Stomach (tissue), 9 donors: ENCODE measurements around the gene OCRL. TPM values are rescaled to one million over a fixed set of nuclear protein-coding genes. Genes with fewer than 3 reads are reported as not detected.

ENCODE experiments used
- DNase-seq, 2 donors: peaks; one replicate each; pipeline versions ENCODE4 v3.0.0 to v3.0.0-alpha.2; 2013 to 2019
- H3K27ac ChIP-seq, 5 donors: fragments of 200-600 bp in 4 of 5; sonication (generic) in 4 of 5; one replicate each; pipeline ENCODE4 v1.5.1; 2013 to 2019; ENCODE audit warnings: mild to moderate bottlenecking in 1 of 5, moderate library complexity in 1 of 5
- H3K27me3 ChIP-seq, 3 donors: fragments of 200-600 bp; sonication (generic); one replicate each; pipeline ENCODE4 v1.5.1; 2017 to 2019; ENCODE audit warnings: mixed run types in 1 of 3
- H3K36me3 ChIP-seq, 4 donors: fragments of 200-600 bp; sonication (generic); 1 replicate in 3 of 4; 2 replicates in 1 of 4; pipeline ENCODE4 v1.5.1; 2016 to 2019
- H3K4me1 ChIP-seq, 4 donors: fragments of 200-600 bp; sonication (generic); one replicate each; pipeline ENCODE4 v1.5.1; 2016 to 2019
- H3K4me3 ChIP-seq, 4 donors: fragments of 200-600 bp; sonication (generic) in 3 of 4; one replicate each; pipeline ENCODE4 v1.5.1; 2016 to 2019; ENCODE audit warnings: mild to moderate bottlenecking in 1 of 4
- H3K9me3 ChIP-seq, 4 donors: fragments of 200-600 bp; sonication (generic); one replicate each; pipeline ENCODE4 v1.5.1; 2016 to 2019
- CTCF ChIP-seq, 7 experiments: fragments of 450-650 bp in 4 of 7; fragments of 200-600 bp in 3 of 7; sonication (generic) in 3 of 7; IDR thresholded peaks; one replicate each; pipeline ENCODE4 v1.5.1; 2016 to 2019; ENCODE audit warnings: antibody characterized with exemption in 7 of 7, control low read depth in 2 of 7, mild to moderate bottlenecking in 1 of 7
- EP300 ChIP-seq: sonication (generic); formaldehyde crosslinking; IDR thresholded peaks from one replicate; pipeline ENCODE4 v1.6.1; 2017; ENCODE audit warnings: antibody characterized with exemption
- POLR2A ChIP-seq, 4 donors: fragments of 450-650 bp; IDR thresholded peaks; one replicate each; pipeline ENCODE4 v1.6.1; 2016; ENCODE audit warnings: antibody characterized with exemption in 4 of 4, control low read depth in 2 of 4, mild to moderate bottlenecking in 1 of 4, moderate library complexity in 1 of 4
- POLR2AphosphoS5 ChIP-seq, 3 donors: sonication (generic); formaldehyde crosslinking; IDR thresholded peaks; one replicate each; pipeline ENCODE4 v1.6.1; 2016; ENCODE audit warnings: antibody characterized with exemption in 3 of 3
- WGBS, 5 donors: extraction: QIAGEN DNeasy Blood & Tissue Kit in 3 of 5; methylation state at CpG; one replicate each; pipeline versions ENCODE4 v1.1.5 to v1.1.7; 2013 to 2018; 5-methylcytosine and 5-hydroxymethylcytosine counted together
- intact Hi-C: fragments of 100-400 bp; cut with DNase I; formaldehyde crosslinking; loops from one replicate; pipeline ENCODE4 v1.15.1; 2023; ENCODE audit warnings: low total_unique reads
- polyA plus RNA-seq, 3 donors: library from polyadenylated mRNA; stranded (reverse); fragments of 200-250 nt; gene quantifications; one replicate each; pipeline ENCODE4 v1.2.3, GENCODE V29; 2013
- total RNA-seq, 5 donors: library from RNA; depleted of rRNA; stranded (reverse); fragments of >200 nt; gene quantifications; one replicate each; pipeline versions ENCODE4 v1.1.0 to v1.2.3, GENCODE V29; 2014 to 2016
- donor health status: healthy with polysubstance abuse.
- donor health status: Bipolar disorder and iron deficiency.
- donor health status: healthy.

OCRL gene
- total and polyA plus RNA-seq, 8 donors = 7.9 to 36.2 (median 17.9) TPM

- Histone ChIP-seq H3K27me3 (no peaks in the 10 kb centered on the region), H3K4me1 (peaks cover 0 to 8% (median 0%) of the 10 kb centered on the region in 4 donors), H3K9me3 (no peaks in the 10 kb centered on the region), H3K27ac (peak within 1 kb of the TSS; percentile 77 to 90 (median 86)), H3K36me3 (no peaks in the 10 kb centered on the region), H3K4me3 (peak within 1 kb of the TSS; percentile 66 to 85 (median 70))
- intact Hi-C loops = no loop called here
- peak; percentile 39 to 89 for DNase-seq
- WGBS, 5 donors = 2 to 40% (median 16%) methylated on average over 4 to 54 of the region's 54 CpGs
- TF ChIP-seq POLR2AphosphoS5 (IDR thresholded peaks at IDR 0.05) = no peak
- TF ChIP-seq EP300 = no peak
- TF ChIP-seq CTCF (IDR thresholded peaks at IDR 0.05) = no peak
- TF ChIP-seq POLR2A (IDR thresholded peaks at IDR 0.05) = no peak
Observed at GRCh38 chrX:129523079-129523911, 16.8 kb upstream of the OCRL start, which contains the start of gene SMARCA1. Gene SMARCA1 (minus strand): TSS chrX:129523490. CDS start chrX:129523370, 120 bp downstream.

GRCh38 chrX:129524250-129524850, 15.7 kb upstream of the OCRL start:
- Histone ChIP-seq H3K36me3 (no peaks in the 10 kb centered on the region), H3K4me3 (no peak overlapping the region), H3K27ac (no peak overlapping the region), H3K9me3 (no peaks in the 10 kb centered on the region), H3K27me3 (no peaks in the 10 kb centered on the region), H3K4me1 (peaks cover 0 to 8% (median 0%) of the 10 kb centered on the region in 4 donors)
- intact Hi-C loops = no loop called here
- WGBS, 5 donors = 54 to 83% (median 66%) methylated on average over 3 of the region's 3 CpGs
- TF ChIP-seq CTCF (IDR thresholded peaks at IDR 0.05) (no peak), EP300 (no peak), POLR2AphosphoS5 (IDR thresholded peaks at IDR 0.05) (no peak), POLR2A (IDR thresholded peaks at IDR 0.05) (no peak)
- no peak for DNase-seq

- 11 to 45% (median 29%) methylated on average over 4 of the region's 4 CpGs for WGBS, 5 donors
- Histone ChIP-seq H3K27ac (no peak overlapping the region), H3K9me3 (no peaks in the 10 kb centered on the region), H3K27me3 (no peaks in the 10 kb centered on the region), H3K4me3 (no peak overlapping the region), H3K36me3 (no peaks in the 10 kb centered on the region), H3K4me1 (peaks cover 0 to 8% (median 0%) of the 10 kb centered on the region in 4 donors)
- no peak for DNase-seq
- TF ChIP-seq CTCF (IDR thresholded peaks at IDR 0.05) = no peak
- intact Hi-C loops = no loop called here
Observed at GRCh38 chrX:129525162-129525561, 14.9 kb upstream of the OCRL start.

GRCh38 chrX:129525896-129526295, 14.2 kb upstream of the OCRL start:
- no peak for DNase-seq
- H3K4me1 ChIP-seq = peaks cover 0 to 8% (median 0%) of the 10 kb centered on the region in 4 donors
- TF ChIP-seq POLR2AphosphoS5 (IDR thresholded peaks at IDR 0.05) = no peak
- no peaks in the 10 kb centered on the region for H3K27me3 ChIP-seq
- H3K4me3 ChIP-seq = no peak overlapping the region
- WGBS, 5 donors = 47 to 66% (median 59%) methylated on average over 3 of the region's 3 CpGs
- no peaks in the 10 kb centered on the region for H3K9me3 ChIP-seq
- H3K27ac ChIP-seq = no peak overlapping the region
- intact Hi-C loops = no loop called here
- H3K36me3 ChIP-seq = no peaks in the 10 kb centered on the region
